ENCODE results near the gene ZNF385D.

The ZNF385D gene

DNA sequence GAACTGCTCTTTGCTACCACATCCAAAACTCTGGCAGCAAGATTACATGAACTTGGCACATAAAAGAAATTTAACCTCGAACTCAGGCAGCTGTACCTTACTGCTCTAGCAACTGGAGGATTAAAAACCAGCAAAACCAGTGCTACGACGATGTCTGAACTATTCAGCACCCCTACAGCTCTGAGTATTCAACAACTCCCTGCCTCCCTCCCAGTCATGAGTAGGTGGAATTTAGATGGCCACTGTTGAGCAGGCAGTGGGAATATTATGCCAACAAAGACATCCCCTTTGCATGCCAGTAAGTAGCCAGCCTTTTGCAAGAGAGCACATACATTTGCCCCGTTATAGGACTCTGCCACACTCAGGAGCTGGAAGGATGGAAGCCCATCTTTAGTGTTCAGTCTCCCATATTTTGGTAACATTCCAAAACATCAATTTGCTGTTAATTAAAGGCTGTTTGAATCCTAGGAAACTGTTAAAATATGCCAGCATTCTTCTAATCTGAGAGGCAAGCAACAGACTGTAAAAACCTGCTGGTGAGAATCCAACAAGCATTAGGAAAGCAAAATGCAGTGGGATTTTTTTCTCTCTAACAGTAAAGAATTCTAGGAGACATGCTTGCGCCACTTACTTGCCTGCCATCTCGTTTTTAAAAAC, 85.4 kb downstream of the ZNF385D start:
- DNase-seq, result no peak

DNA sequence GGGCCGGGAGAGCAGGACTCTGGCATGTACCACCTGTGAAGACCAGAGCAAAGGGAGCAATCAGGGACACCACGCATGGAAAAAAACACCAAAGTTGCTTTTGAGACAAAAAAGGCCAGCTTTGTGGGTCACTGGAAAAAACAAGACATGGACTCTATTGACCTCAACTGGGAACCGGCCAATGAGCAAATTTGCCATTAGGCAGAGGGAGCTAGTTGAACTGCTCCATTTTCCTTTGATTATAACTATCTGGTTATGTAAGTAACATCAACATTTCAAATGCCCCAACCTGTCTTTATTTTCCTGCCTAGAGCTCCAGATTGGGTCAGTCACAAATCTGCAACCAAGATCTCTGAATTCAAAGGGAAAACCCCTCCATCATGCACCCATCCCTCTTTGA, 86.0 kb downstream of the ZNF385D start:
- DNase-seq, result no peak

DNA sequence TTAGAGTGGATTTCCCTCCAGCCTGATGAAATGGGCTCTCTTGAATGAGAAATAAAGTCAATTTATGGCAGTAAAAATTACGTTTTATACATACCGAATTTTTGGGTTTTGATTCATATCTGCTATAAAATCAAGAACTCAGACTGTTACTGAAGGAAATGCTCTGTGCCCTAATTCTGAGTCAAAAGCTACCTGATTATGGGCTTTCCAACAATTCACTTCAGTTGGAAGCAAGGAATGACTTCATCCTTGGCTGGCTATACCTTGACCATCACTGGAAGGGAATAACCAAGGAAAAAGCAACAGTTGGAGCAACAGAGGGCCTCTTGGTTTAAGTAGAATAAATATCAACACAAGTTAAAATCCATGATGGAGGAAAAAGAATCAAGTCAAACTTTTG, 88.6 kb downstream of the ZNF385D start:
- DNase-seq, result no peak

DNA sequence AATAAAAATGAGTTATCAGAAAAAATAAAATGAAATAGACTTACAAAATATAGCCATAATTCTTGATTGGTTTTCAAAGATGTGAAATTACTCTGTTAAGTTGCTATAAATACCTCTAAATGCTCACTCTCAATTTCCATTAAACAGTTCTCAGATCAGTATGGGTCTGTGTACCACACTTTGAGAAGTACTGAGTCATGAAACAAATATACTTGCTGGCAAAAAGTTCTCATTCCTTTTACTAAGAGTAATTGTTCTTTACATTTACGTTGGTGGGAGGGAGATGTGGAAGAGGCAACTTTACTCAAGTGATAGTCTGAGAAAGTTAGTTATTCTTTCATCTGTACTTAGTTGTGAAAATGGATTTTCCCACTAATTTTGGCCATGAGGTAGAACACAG, 96.3 kb downstream of the ZNF385D start:
- no peak for DNase-seq

DNA sequence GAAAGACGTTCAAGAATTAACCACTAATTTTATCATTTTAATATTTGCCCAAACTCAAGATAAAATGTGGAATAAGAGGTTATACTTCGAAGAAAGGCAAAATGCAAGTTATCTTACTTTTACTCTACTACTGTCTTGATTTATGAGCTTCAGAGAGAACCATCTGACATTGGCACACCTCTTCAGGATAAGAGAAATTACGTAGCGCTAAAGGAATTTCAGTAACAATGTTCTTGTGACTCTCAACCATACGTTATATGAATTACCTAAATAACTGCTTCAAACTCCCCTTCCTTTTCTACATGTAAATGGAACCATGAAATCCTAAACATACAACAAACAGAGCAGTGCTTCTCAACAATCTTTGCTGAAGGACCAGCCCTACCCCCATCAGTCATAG, 96.8 kb downstream of the ZNF385D start:
- DNase-seq, result no peak

DNA sequence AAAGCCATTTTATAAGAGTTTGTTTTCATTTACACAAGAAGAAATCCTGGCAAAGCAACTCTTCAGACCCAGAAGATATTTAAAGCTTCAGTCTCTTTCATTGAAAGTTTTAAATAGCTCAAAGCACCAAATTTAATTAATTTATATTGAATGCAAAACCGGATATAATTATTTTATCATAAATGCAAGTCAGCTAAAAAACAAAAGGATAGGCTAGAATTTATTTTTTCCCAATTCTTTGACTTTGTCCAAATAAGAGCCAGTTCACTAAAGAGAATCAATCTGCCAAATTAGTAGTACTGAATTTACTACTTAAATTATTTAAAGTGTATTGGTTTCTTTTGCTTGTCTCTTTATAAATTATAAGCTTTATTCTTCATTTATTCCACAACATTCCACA, 101.5 kb downstream of the ZNF385D start:
- DNase-seq, result no peak

DNA sequence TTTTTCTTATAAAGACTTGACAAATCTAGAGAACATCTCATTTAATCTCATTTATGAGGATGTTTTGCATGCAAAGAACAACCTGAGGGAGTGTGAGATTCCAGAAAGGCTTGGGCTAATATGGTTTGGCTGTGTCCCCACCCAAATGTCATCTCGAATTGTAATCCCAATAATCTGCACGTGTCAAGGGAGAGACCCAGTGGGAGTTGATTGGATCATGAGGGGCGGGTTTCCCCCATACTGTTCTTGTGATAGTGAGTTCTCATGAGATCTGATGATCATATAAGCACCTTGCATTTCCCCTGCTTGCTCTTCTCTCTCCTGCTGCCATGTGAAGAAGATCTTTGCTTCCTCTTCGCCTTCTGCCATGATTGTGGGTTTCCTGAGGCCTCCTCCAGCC, 103.0 kb downstream of the ZNF385D start:
- DNase-seq, result no peak

DNA sequence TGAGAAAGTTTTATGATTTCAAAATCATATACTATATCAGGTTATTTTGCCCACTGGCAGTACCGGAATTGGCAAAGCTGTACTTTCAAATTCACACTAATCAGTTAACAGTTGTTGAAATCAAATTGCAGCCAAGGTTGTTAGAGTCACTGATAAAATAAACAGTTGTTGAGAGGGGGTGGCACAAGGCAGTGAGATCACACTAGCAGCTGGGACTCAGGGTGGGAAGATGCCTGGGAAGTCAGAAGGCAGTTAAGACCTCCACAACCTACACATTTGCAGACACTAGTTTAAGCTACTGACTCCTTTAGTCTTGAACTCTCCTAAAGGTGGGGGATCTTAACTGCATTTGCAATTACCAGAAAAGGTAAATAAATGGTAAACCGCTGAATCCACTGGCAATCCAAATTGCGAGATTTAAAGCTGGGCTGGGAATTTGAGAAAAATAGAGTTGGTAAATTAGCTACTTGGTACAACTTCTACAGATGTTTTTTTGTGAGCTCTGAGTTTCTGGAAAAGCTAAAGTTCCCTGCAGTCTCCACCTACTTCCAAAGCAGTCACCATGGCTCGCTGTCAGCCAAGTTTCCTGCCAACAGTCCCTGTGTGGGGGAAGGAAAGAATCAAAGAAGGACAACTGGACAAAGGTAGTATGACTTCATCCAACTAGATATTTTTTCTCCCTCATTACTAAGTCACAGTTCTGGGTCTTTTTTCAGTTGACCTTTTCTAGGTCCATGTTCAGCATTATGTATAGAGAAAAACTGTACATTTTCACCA, 105.7 kb downstream of the ZNF385D start:
- no peak for DNase-seq

DNA sequence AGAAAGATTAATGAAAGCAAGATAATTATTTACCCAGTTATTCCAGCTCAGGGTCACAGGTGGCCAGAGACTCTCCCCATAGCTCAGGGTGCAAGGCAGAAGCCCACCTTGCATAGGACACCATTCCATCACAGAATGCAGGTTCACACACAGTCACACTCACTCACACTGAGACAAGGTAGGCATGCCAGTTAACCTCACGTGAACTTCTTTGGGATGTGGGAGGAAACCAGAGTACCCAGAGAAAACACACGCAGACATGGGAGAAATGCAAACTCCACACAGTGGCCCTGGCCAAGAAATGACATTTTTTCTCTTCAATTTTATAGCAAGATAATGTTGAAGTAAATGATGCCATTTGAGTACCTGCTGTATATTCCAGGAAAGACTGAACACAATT, 106.7 kb downstream of the ZNF385D start:
- no peak for DNase-seq

DNA sequence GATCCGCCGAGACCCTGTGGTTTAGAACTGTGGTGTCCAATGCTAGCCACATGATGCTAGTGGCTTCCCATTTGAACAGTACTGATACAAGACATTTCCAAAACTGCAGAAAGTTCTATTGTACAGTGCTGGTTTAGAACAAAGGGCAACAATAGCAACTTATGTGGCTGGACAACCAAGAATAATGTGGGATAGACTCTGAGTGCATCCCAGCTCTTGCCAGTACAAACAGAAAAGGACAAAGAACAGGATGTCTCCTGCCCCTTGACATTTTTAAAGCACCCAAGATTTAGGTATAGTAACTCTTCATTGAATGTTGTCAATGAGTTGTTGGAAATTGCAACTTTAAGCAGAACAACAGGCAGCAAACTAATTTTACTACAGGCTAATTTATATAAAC, 107.3 kb downstream of the ZNF385D start:
- DNase-seq, result no peak

DNA sequence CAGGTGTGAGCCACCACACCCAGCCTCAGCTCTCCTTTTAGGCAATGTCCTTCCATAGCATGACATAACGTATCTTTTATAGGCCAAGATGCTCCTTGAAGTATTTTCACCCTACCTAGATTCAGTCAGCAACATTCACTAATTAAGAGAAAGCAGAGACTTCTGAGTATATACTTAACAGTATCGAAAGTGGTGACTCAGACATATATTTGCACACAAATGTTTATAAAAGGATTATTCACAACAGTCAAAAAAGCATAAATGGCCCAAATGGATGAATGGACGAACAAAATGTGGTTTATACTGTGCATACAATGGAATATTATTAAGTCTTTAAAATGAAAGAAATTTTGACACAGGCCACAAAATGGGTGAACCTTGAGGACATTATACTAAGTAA, 108.6 kb downstream of the ZNF385D start:
- no peak for DNase-seq

DNA sequence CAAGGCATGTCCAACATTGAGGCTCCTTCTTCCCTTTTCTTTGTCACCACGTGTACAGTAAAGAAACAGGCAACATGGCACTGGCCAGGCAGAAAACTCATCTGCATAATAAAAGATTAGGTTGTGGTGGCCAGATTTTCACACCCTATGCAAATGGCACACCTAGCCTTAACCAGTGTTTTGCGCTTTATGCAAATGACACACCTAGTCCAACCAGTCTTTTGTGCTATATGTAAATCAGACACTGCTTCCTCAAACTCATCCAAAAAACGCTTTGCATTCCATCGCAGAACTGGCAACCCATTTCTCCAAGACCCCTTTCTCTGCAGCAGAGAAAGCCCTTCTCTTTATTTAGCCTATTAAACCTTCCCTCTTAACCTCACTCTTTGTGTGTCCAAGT, 109.1 kb downstream of the ZNF385D start:
- no peak for DNase-seq

DNA sequence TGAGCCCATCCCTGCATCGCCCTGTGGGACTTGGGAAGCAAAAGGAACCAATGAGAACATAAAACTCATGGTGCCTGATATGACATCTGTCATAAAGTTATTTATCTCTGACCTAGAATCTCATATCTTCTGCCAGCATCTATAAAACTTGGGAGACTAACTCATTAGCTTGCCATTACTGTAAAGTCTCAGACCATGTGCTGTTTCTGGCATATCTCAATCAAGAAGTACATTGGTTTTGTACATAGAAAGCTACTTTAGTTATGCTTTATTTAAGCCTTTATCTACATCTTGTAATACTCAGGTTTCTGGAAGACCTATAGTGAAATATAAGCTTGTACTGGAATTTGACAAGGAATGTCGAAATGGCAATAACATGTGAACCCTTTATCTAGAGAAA, 112.5 kb downstream of the ZNF385D start:
- DNase-seq, result no peak

DNA sequence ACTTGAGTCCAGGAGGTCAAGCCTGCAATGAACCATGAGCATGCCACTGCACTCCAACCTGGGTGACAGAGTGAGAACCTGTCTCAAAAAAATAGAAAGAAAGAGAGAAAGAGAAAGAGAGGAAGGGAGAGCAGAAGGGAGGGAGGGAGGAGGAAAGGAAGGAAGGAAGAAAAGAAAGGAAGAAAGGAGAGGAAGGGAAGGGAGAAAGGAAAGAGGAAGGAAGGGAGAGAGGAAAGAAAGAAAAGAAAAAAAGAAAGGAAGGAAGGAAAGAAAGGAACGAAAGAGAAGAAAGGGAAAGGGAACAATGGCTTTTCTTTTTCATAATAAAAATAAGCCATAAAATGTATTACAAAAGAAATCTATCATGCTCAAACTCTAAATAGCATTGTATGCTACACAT, 116.9 kb downstream of the ZNF385D start:
- DNase-seq, result no peak

DNA sequence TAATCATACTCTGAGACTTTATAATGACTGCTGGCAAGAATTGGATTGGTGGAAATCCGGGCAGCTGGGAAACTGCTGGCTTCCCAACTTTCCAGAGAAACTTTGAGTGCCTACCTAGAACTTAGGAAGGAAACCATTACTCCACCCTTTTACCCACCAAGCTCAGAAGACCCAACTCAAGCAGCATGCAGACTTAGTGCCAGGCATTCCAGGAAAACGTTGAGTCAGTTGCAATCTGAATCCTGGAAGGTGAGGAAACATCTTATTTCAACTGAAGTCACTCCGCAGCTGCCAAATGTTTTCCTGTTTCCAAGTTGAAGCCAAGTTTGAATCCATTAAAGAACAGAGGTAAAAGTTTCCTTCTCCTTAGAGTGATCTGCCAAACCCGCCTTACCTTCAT, 126.5 kb downstream of the ZNF385D start:
- no peak for DNase-seq

DNA sequence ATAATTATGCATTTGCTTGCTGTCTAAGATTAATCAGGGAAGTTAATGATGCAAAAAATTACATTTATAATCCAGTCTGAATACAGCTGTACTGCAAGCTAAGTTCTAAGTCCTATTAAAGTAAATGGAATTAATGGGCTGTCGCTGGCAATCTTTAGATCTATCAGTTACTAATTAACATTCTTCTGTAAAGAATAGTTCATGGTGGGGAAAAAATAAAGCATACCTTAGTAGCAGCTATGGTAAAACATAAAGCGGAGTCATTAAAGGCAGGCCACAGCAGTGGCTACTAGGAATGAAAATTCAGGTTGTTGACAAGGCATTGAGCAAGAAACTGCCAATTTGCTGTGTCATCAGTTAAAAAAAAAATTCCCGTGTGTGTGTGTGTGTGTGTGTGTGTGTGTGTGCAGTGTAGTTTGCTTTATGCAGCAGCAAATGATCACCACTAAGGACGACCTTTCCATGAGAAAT, 129.8 kb downstream of the ZNF385D start:
- no peak for DNase-seq

DNA sequence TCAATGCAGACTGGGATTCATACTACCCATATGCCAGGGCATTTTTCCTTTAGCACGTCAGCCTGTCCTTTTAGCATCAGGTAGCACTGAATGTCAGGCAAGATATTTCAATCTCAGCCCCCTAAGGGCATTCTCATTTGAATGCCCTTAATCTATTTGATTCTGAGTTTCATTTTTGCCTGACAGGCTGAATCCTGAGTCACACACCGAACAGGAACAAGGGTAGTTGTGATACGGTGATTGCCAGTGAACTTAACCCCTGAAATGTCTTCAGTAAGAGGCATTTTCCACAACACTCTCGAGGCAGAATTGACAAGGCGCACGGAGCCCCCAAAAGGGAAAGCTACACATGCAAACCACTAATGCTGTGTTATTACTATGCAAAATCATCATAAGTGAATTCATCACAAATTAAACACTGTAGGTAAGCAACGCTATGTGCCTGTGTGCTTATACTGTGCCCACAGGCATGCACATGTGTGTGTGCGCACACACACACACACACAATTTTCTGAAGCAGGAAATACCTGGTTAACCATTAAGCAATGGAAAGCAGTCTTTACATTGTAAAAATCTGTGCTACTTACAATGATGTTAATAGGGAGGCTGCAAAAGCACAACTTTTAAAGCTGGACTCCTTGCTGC, 130.4 kb downstream of the ZNF385D start:
- no peak for DNase-seq

DNA sequence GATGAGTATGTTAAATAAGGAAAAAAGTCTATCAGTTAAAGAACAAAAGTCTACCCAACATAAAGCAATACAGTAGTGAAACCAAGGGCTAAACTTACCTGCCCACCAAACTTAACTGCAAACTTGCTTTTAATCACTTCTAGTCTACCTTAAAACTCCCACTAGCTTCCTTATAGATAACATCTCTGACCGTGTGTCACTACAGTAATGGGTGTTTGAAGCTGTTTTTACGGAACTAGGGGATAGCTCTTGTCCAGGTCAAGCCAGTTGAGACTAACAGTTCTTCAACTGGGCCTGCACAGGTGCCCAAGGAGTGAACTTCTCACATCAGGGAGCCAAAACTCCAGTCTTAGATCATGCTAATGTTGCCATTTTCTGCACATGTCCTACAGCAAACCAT, 132.3 kb downstream of the ZNF385D start:
- DNase-seq, result no peak

DNA sequence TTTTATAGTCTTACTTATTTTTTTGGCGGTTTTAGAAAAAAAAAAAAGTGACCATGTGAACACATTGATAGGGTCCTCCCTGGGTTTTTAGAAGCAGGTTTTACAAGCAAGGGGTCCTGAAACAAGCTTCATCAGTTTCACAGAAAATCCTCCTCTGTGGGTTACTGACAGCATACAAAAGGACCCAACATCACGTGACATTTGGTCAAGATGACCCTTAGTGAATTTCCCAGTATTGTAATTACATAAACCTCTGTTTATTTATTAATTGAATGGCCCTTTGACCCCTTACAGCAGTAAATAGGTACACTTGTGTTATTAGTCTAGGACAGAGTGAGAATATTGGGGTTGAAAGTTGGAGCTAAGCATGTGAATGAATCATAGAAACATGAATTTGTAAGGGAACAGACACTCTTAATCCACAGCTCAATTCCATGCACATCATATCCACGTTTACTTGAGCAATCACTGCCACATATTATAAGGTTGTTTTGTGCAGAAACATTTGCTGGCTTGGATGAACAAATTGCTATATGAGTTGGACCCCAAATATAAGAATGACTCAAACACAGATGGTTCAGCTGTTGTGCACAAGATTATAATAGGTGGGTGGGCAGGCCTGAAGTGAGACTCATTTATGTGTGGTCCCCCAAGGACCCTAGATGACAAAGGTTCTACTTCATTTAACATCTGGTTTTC, 137.5 kb downstream of the ZNF385D start:
- no peak for DNase-seq

DNA sequence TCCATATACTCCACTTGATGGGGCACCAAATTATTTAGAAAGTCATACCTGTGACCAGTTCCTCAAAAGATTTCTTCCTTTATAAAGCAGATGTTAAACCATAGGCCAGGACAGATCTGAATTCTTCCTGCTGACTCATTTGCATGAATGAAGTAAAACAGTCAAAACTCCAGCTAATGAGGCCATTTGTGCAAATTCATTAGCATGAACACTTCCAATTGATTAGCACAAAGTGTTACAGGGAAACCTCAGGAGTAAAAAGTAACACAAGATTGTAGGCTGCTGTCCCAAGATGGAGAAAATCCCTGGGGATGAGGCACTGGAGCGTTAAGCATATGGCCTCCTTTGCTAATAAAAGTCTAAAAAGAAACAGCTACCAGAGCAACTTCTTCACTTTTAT, 149.8 kb downstream of the ZNF385D start:
- no peak for DNase-seq

DNA sequence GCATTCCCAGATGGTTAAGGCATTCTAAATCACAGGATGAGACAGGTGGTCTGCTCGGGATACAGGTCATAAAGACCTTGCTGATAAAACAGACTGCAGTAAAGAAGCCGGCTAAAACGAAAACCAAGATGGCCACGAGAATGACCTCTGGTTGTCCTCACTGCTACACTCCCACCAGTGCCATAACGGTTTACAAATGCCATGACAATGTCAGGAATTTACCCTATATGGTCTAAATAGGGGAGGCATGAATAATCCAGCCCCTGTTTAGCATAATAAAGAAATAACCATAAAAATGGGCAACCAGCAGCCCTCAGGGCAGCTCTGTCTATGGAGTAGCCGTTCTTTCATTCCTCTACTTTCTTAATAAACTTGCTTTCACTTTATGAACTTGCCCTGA, 151.1 kb downstream of the ZNF385D start:
- DNase-seq, result no peak

DNA sequence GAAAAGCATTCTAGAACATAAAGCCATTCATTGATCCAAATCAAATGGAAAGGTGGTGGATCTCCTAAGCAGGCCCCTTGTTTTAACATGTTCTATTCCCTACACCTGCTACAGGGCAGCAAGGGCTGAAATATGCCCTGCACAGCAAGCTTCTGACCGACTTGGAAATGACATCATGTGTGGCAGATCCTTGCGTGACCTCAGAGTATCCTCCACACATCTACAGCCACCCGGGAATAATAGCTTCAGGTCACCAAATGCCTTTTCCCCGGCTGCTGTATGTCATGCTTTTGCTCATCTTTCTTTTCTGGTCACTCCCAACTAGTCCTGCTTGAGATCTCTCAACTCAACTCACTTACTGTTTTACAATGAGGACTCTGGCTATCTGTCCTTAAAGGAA, 158.2 kb downstream of the ZNF385D start:
- DNase-seq, result no peak

DNA sequence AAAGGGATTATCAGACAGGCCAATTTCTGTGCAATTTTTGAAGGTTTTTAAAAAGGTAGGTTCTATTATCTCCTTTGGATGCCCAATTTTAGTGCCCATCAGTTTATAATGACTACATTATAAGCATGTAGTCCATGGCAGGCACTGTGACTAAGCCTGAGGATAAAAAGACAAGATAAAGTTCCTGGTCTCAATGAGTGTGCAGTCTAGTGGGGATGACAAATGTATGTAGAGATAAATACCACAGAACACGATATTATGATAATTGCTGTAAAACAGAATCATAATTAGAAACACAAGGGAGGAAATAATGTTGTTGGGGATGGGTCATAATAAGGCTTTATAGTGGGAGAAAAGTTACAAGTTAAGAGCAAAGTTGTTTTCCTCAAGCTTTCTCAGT, 163.1 kb downstream of the ZNF385D start:
- DNase-seq, result no peak
